ENCODE results near the gene MPV17L2. TPM values are rescaled to one million over a fixed set of nuclear protein-coding genes. Genes with fewer than 3 reads are reported as not detected.

The MPV17L2 gene
- total RNA-seq, 1 donor from 2014 or later = 50.1 TPM

GRCh38 chr19:18170714-18171255 is 22.2 kb upstream of the MPV17L2 start:
- no peak overlapping the region for H3K4me3 ChIP-seq (ENCODE audit: low read depth, low read length)
- TF ChIP-seq CTCF (conservative IDR thresholded peaks at IDR 0.05; ENCODE audit: low read depth, low read length) = no peak
- DNase-seq (ENCODE audit: low read depth) = no peak

- no peak overlapping the region for H3K4me3 ChIP-seq (ENCODE audit: low read depth, low read length)
- TF ChIP-seq CTCF (conservative IDR thresholded peaks at IDR 0.05; ENCODE audit: low read depth, low read length) = no peak
- DNase-seq (ENCODE audit: low read depth) = no peak
Observed at GRCh38 chr19:18171605-18172327, 21.3 kb upstream of the MPV17L2 start.

- TF ChIP-seq CTCF (conservative IDR thresholded peaks at IDR 0.05; ENCODE audit: low read depth, low read length) = no peak
- no peak overlapping the region for H3K4me3 ChIP-seq (ENCODE audit: low read depth, low read length)
- no peak for DNase-seq (ENCODE audit: low read depth)
Observed at GRCh38 chr19:18172331-18173053, 20.5 kb upstream of the MPV17L2 start.

GRCh38 chr19:18173054-18173571 is 19.9 kb upstream of the MPV17L2 start:
- peak overlapping the region; percentile 74 for H3K4me3 ChIP-seq (ENCODE audit: low read depth, low read length)
- no peak for TF ChIP-seq CTCF (conservative IDR thresholded peaks at IDR 0.05; ENCODE audit: low read depth, low read length)
- DNase-seq (ENCODE audit: low read depth) = no peak

GRCh38 chr19:18173572-18174288 is 19.3 kb upstream of the MPV17L2 start, which contains the start of gene IFI30:
IFI30 (plus strand) TSS chr19:18173813; CDS start chr19:18173842, 29 bp downstream.
- no peak for TF ChIP-seq CTCF (conservative IDR thresholded peaks at IDR 0.05; ENCODE audit: low read depth, low read length)
- no peak for DNase-seq (ENCODE audit: low read depth)
- H3K4me3 ChIP-seq (ENCODE audit: low read depth, low read length) = peak within 1 kb of the TSS; percentile 74

GRCh38 chr19:18174983-18175382 is 18.0 kb upstream of the MPV17L2 start:
- no peak overlapping the region for H3K4me3 ChIP-seq (ENCODE audit: low read depth, low read length)
- TF ChIP-seq CTCF (conservative IDR thresholded peaks at IDR 0.05; ENCODE audit: low read depth, low read length) = no peak
- DNase-seq (ENCODE audit: low read depth) = no peak

All from epithelial cell of proximal tubule (primary cell).